A549 (cell line): Measurements from ENCODE around the gene CYB5B.

Source experiments
- CHD2 ChIP-seq: fragments of 150-350 bp; IDR thresholded peaks from 2 replicates; pipeline ENCODE4 v1.6.1; 2014; ENCODE audit warnings: low read length; ENCODE audit not compliant: partially characterized antibody
- CTCF ChIP-seq: fragments of >200 bp; sonication (Bioruptor Twin); formaldehyde crosslinking; IDR thresholded peaks from 3 replicates; pipeline ENCODE4 v1.5.1; 2016
- MAFK ChIP-seq: fragments of 450-650 bp; IDR thresholded peaks from 2 replicates; pipeline ENCODE4 v1.6.1; 2014; ENCODE audit not compliant: partially characterized antibody
- MAX ChIP-seq: IDR thresholded peaks from 2 replicates; pipeline ENCODE4 v1.6.1; 2012
- MAZ ChIP-seq: fragments of 150-350 bp; IDR thresholded peaks from 2 replicates; pipeline ENCODE4 v1.6.1; 2014; ENCODE audit warnings: antibody characterized with exemption, low read depth, low read length, borderline replicate concordance
- NFE2L2 ChIP-seq: fragments of 150-350 bp; conservative IDR thresholded peaks from 2 replicates; pipeline ENCODE4 v1.6.1; 2014; ENCODE audit warnings: low read length
- POLR2A ChIP-seq: IDR thresholded peaks from 2 replicates; pipeline ENCODE4 v1.6.1; 2012; ENCODE audit warnings: mild to moderate bottlenecking, low read length
- REST ChIP-seq: fragments of 200-600 bp; sonication (generic); IDR thresholded peaks from 2 replicates; pipeline ENCODE4 v1.6.1; 2016; ENCODE audit warnings: antibody characterized with exemption, mild to moderate bottlenecking, moderate library complexity
- SREBF2 ChIP-seq: fragments of 450-650 bp; IDR thresholded peaks from 2 replicates; pipeline ENCODE4 v1.6.1; 2014; ENCODE audit warnings: mild to moderate bottlenecking, moderate library complexity

- no peak for TF ChIP-seq MAX
- TF ChIP-seq CHD2 = no peak
- no peak for TF ChIP-seq MAFK
- TF ChIP-seq CTCF = no peak
- no peak for TF ChIP-seq NFE2L2
- TF ChIP-seq POLR2A = no peak
- no peak for TF ChIP-seq SREBF2
- TF ChIP-seq MAZ = no peak
- TF ChIP-seq REST = no peak
These were observed 46.4 kb upstream of the CYB5B start for GRCh38 chr16:69378036-69378435.
